ENCODE data around the gene AGK. TPM values are rescaled to one million over a fixed set of nuclear protein-coding genes. Genes with fewer than 3 reads are reported as not detected.
"Not testable (repeated sequence)": the region's sequence is repeated elsewhere in the genome, so short reads cannot be mapped to it uniquely, and the experiment has no call there.

Gene AGK
- total RNA-seq, 2 experiments from 2014 or later = 45.9 to 75.8 TPM

GRCh38 chr7:141688043-141688442 is 136.8 kb downstream of the AGK start:
- CTCF ChIA-PET = interaction anchor here (0.7 kb wide), 2 partner anchors 435 to 639 kb away, joined by 3 to 4 read pairs; no protein-coding TSS in a partner anchor
- peaks cover 21% of the 10 kb centered on the region for H3K4me1 Mint-ChIP-seq
- DNase-seq (no peak), ATAC-seq (no peak)
- H3K36me3 Mint-ChIP-seq = peaks cover 25% of the 10 kb centered on the region
- no peaks in the 10 kb centered on the region for H3K27me3 Mint-ChIP-seq
- H3K9me3 Mint-ChIP-seq (ENCODE audit: low read depth) = no peaks in the 10 kb centered on the region
- no peak overlapping the region for H3K4me3 Mint-ChIP-seq
- H3K27ac Mint-ChIP-seq = no peak overlapping the region

DNA sequence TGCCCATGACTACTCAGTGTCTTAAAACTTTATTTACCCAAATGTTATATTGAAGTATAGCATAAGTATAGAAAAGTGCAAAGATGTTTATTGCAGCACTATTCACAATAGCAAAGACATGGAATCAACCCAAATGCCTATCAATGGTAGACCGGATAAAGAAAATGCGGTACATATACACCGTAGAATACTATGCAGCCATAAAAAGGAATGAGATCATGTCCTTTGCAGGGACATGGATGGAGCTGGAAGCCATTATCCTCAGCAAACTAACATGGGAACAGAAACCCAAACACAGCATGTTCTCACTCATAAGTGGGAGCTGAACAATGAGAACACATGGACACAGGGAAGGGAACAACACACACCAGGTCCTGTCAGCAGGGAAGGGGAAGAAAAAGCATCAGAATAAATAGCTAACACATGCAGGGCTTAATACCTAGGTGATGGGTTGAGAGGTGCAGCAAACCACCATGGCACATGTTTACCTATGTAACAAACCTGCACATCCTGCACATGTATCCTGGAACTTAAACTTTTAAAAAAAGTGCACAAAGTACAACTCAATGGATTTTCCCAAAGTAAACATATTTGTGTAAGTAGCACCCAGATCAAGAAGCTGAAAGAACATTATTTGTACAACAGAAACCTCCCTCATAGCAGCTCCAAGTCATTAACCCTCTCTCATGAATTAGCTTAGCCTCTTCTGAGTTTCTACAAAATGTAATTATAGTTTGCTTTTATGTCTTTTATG is 138.0 kb downstream of the AGK start:
- Mint-ChIP-seq H3K36me3 (peaks cover 22% of the 10 kb centered on the region), H3K4me1 (peaks cover 21% of the 10 kb centered on the region)
- H3K27me3 Mint-ChIP-seq; DNase-seq; H3K27ac Mint-ChIP-seq; H3K9me3 Mint-ChIP-seq (ENCODE audit: low read depth); ATAC-seq; H3K4me3 Mint-ChIP-seq: not testable (repeated sequence)
- CTCF ChIA-PET = interaction anchor here (1.2 kb wide), 1 partner anchor 49 kb away, joined by 4 read pairs; the partner anchor contains the start of gene SSBP1

GRCh38 chr7:141691540-141691939 is 140.3 kb downstream of the AGK start:
- H3K27ac Mint-ChIP-seq = no peak overlapping the region
- no peaks in the 10 kb centered on the region for H3K27me3 Mint-ChIP-seq
- CTCF ChIA-PET = no interaction called here
- DNase-seq = no peak
- H3K4me1 Mint-ChIP-seq = peaks cover 7% of the 10 kb centered on the region
- H3K9me3 Mint-ChIP-seq (ENCODE audit: low read depth) = no peaks in the 10 kb centered on the region
- peaks cover 11% of the 10 kb centered on the region for H3K36me3 Mint-ChIP-seq
- H3K4me3 Mint-ChIP-seq = no peak overlapping the region
- no peak for ATAC-seq

GRCh38 chr7:141691961-141692360 is 140.8 kb downstream of the AGK start:
- Mint-ChIP-seq H3K27me3 (no peaks in the 10 kb centered on the region), H3K4me1 (peaks cover 3% of the 10 kb centered on the region), H3K4me3 (no peak overlapping the region), H3K9me3 (ENCODE audit: low read depth) (no peaks in the 10 kb centered on the region), H3K36me3 (peaks cover 11% of the 10 kb centered on the region), H3K27ac (no peak overlapping the region)
- ATAC-seq (no peak), DNase-seq (no peak)
- CTCF ChIA-PET = no interaction called here

DNA sequence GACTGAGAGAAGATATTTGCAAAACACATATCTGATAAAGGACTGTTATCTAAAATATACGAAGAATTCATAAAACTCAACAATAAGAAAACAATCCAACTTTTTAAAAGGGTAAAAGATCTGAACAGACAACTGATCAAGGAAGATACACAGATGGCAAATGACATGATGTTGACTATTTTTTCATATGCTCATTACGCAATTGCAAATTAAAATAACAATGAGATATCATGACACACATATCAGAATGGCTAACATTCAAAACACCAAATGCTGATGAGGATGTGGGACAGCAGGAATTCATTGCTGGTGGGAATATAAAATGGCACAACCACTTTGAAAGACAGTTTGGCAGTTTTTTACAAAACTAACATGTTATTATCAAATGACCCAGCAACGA is 141.9 kb downstream of the AGK start:
- Mint-ChIP-seq H3K27ac (no peak overlapping the region), H3K4me1 (peaks cover 3% of the 10 kb centered on the region), H3K36me3 (peaks cover 10% of the 10 kb centered on the region), H3K9me3 (ENCODE audit: low read depth) (no peaks in the 10 kb centered on the region), H3K4me3 (no peak overlapping the region), H3K27me3 (no peaks in the 10 kb centered on the region)
- CTCF ChIA-PET = no interaction called here
- ATAC-seq (no peak), DNase-seq (no peak)

DNA sequence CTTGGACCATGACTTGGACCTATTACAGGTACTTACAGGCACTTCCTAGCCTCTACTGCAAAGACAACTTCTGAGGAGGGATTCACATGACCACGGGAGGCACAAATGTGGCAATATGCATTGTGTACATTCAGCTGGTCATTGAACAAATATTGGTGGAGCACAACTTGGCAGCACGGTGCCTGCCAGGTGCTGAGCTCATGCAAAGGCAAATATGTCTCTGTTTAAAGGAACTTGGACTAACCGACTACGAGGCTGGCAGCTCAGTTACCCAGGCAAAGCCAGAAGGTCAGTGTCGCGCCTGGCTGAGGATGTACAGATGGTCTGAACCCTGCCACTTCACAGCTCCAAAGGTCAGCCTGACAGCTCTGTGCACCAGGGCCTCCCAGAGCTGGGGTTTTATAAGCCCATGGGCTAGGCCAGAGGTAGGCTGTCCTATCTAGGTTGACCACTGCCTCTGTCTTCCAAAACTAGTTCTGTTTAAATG is 144.6 kb downstream of the AGK start:
- Mint-ChIP-seq H3K27me3 (peaks cover 10% of the 10 kb centered on the region), H3K4me1 (peaks cover 21% of the 10 kb centered on the region), H3K9me3 (ENCODE audit: low read depth) (no peaks in the 10 kb centered on the region), H3K36me3 (peaks cover 7% of the 10 kb centered on the region), H3K27ac (no peak overlapping the region), H3K4me3 (no peak overlapping the region)
- CTCF ChIA-PET = interaction anchor here (1.4 kb wide), 2 partner anchors 41 to 90 kb away, joined by 3 read pairs; no protein-coding TSS in a partner anchor
- DNase-seq = no peak
- ATAC-seq = no peak

GRCh38 chr7:141696348-141696747 is 145.1 kb downstream of the AGK start:
- Mint-ChIP-seq H3K27me3 (peaks cover 11% of the 10 kb centered on the region), H3K9me3 (ENCODE audit: low read depth) (no peaks in the 10 kb centered on the region), H3K4me1 (peaks cover 24% of the 10 kb centered on the region), H3K4me3 (no peak overlapping the region), H3K27ac (no peak overlapping the region), H3K36me3 (peaks cover 7% of the 10 kb centered on the region)
- no peak for ATAC-seq
- CTCF ChIA-PET = interaction anchor here (1.4 kb wide), 2 partner anchors 42 to 89 kb away, joined by 3 read pairs; no protein-coding TSS in a partner anchor
- no peak for DNase-seq

DNA sequence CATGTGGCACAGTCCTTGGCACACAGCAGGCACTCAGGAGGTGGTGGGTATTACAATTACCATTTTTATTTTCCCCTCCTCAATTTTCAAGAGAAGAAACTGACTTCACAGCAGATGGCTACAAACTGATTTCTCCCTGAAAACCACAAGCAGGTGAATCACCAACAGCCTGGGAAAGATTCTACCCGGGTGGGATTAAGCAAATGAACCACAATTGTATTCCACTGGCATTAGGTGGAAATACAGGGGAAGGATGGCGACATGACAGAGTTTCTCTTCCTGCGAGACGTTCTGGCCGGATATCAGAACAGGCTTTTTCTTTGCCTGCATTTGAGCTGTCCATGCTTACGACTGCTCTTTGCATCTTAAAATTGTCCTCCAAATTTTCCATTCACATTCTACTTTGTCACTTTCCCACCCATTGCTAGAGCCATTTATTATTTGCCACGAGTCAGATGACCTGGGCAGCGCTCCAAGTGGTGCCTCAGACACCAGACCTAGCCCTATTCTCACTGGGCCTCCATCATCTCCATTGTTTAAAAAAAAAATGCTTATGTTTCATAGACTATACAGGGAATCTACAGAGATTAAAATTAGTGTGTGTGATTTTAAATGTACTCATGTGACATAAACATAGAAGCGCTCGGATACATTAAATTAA is 146.1 kb downstream of the AGK start:
- CTCF ChIA-PET = interaction anchor here (1.4 kb wide), 2 partner anchors 43 to 88 kb away, joined by 3 read pairs; no protein-coding TSS in a partner anchor
- Mint-ChIP-seq H3K27ac (no peak overlapping the region), H3K4me3 (no peak overlapping the region), H3K36me3 (peaks cover 7% of the 10 kb centered on the region), H3K27me3 (peaks cover 11% of the 10 kb centered on the region), H3K9me3 (ENCODE audit: low read depth) (no peaks in the 10 kb centered on the region), H3K4me1 (peaks cover 25% of the 10 kb centered on the region)
- ATAC-seq (no peak), DNase-seq (no peak)

- Mint-ChIP-seq H3K36me3 (peaks cover 7% of the 10 kb centered on the region), H3K9me3 (ENCODE audit: low read depth) (no peaks in the 10 kb centered on the region), H3K27me3 (peaks cover 22% of the 10 kb centered on the region), H3K27ac (no peak overlapping the region), H3K4me3 (no peak overlapping the region), H3K4me1 (peaks cover 28% of the 10 kb centered on the region)
- no peak for DNase-seq
- ATAC-seq = no peak
- CTCF ChIA-PET = interaction anchor here (0.9 to 1.4 kb wide), 4 partner anchors 20 to 277 kb away, joined by 3 to 4 read pairs (median 4); no protein-coding TSS in a partner anchor
These were observed 147.2 kb downstream of the AGK start for GRCh38 chr7:141698247-141699015.

- ATAC-seq (no peak), DNase-seq (no peak)
- CTCF ChIA-PET = interaction anchor here (1.3 to 2.2 kb wide), 3 partner anchors 11 to 21 kb away, joined by 4 to 10 read pairs (median 7); no protein-coding TSS in a partner anchor
- Mint-ChIP-seq H3K36me3 (peaks cover 7% of the 10 kb centered on the region), H3K27me3 (peaks cover 34% of the 10 kb centered on the region), H3K4me3 (no peak overlapping the region), H3K27ac (no peak overlapping the region), H3K9me3 (ENCODE audit: low read depth) (no peaks in the 10 kb centered on the region), H3K4me1 (peaks cover 28% of the 10 kb centered on the region)
These were observed 148.7 kb downstream of the AGK start for GRCh38 chr7:141699860-141700259.

GRCh38 chr7:141700296-141700847 is 149.2 kb downstream of the AGK start:
- Mint-ChIP-seq H3K4me1 (peaks cover 28% of the 10 kb centered on the region), H3K27me3 (peaks cover 37% of the 10 kb centered on the region), H3K9me3 (ENCODE audit: low read depth) (no peaks in the 10 kb centered on the region), H3K27ac (no peak overlapping the region), H3K36me3 (peaks cover 7% of the 10 kb centered on the region), H3K4me3 (peak overlapping the region; percentile 67)
- no peak for ATAC-seq
- no peak for DNase-seq
- CTCF ChIA-PET = interaction anchor here (1.2 to 2.2 kb wide), 7 partner anchors 11 to 48 kb away, joined by 3 to 15 read pairs (median 4); partner anchors contain the start of gene SSBP1

GRCh38 chr7:141700848-141701371 is 149.7 kb downstream of the AGK start:
- Mint-ChIP-seq H3K27ac (peak overlapping the region; percentile 28), H3K4me3 (peak overlapping the region; percentile 67), H3K27me3 (peaks cover 40% of the 10 kb centered on the region), H3K9me3 (ENCODE audit: low read depth) (no peaks in the 10 kb centered on the region), H3K4me1 (peaks cover 28% of the 10 kb centered on the region), H3K36me3 (peaks cover 7% of the 10 kb centered on the region)
- CTCF ChIA-PET = interaction anchor here (1.1 to 2.2 kb wide), 8 partner anchors 10 to 51 kb away, joined by 3 to 15 read pairs (median 4); partner anchors contain the start of gene SSBP1
- peak; percentile 42 for DNase-seq
- no peak for ATAC-seq

Data from activated CD8-positive, alpha-beta memory T cell treated with anti-CD3 and anti-CD28 coated beads, Interleukin-2, amount 10 ng/mL, durations not matched to agents 7 days and 5 days (primary cell).